Effector CD8-positive, alpha-beta T cell (primary cell): ENCODE results near the gene TPBG.

Experiments used
- DNase-seq: peaks from one replicate; lab custom pipeline; 2025; lab: John Stamatoyannopoulos, UW
- total RNA-seq, 4 experiments: gene quantifications; one replicate each; lab custom pipeline; 2026; lab: John Stamatoyannopoulos, UW

The TPBG gene, protein sequence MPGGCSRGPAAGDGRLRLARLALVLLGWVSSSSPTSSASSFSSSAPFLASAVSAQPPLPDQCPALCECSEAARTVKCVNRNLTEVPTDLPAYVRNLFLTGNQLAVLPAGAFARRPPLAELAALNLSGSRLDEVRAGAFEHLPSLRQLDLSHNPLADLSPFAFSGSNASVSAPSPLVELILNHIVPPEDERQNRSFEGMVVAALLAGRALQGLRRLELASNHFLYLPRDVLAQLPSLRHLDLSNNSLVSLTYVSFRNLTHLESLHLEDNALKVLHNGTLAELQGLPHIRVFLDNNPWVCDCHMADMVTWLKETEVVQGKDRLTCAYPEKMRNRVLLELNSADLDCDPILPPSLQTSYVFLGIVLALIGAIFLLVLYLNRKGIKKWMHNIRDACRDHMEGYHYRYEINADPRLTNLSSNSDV
- total RNA-seq = 0 to 1.6 (median 0.43) reads per million in 4 experiments

DNA sequence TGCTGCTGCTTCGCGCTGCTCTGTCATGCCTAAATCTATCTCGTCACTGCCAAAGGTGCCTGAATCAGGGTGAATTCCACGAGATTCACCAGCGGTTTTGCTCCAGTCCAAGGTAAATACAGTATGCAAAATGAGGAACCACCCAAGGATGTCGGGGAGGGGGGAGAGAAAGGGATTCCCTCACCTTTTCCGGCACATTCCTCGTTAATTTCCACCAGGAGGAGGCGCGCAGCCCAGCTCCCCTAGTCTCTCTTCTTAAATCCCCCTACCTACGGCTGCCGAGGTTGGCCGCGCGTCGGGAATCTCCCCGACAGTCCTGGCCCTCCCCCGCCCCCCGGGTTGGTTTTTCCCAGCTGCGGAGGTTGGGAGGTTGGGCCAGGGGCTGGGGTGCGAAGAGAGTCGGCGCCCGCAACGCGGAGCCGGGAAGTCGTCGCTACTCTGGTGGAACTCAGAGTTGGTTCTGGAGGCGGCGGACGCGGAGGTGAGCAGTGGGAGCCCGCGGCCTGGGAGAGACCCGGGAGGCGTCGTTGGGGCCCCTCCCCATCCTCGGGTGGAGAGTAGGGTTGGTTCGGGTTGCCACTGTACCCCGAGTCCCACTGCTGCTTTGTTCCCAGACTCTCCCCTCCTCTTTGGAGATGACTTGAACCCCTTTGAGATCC lies at the start of gene TPBG:
Gene TPBG, plus strand, starts transcription at position 390 of the 659 bp plus-strand sequence. CDS start 1,145 bp downstream, outside the sequence.
- no peak for DNase-seq

DNA sequence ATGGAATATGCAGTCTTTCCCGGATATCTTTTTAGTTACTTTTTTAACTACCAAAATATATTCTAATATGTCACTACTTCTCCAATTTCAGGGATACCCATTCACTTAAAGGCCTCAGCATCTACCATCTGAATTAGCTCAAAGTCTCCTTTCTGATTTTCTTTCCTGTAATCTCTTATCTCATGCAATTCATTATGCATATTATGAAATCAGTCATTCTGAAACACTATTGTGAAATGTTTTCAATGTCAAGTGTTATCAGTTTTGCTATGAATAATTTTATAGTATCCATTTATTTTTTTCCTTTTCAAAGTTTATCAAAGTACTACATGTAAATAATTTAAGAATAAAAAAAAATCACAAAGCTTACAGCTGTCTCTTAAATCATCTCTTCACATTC lies 41.2 kb upstream of the TPBG start:
- no peak for DNase-seq

DNA sequence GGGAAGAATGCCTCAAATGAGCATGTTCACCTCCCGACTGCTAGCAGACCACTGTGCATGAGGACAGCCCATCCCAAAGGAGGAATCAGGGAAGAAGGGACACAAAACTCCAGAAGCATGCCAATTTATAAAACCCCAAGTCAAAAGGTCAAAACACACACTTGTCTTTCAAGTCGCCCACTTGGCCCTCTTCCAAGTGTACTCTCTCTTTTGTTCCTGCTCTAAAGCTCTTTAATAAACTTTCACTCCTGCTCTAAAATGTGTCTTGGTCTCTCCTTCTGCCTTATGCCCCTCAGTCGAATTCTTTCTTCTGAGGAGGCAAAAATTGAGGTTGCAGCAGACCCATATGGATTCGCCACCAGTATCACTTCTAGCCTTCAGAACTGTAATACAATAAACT lies 33.9 kb upstream of the TPBG start:
- DNase-seq = no peak

DNA sequence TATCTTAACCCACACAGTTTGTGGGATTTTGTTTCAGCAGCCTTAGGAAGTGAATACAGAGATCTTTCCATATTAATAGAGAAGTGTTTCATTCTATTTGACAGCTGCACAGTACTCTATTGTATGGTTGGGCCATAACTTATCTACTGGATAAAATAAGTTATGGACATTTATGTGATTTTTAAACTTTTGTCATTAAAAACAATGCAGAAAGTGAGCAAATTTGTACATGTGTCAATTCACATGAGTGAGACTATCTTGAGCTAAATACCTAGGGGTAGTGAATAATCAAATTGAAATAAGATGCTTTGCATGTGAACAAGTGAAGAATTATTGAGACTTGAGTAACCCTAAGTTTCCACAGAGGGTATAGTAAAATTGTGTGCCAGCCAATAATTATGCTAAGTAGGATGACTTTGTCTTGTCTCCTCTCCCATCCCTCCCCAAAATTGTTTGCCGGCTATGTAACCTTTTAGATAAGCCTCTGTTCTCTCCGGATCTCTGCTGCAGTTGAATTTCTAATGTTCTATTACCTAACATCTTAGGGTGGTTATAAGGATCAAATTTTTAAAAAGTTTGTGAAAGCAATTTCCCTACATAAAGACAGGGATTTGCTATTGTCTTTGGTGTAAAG lies 33.3 kb upstream of the TPBG start:
- DNase-seq = no peak

DNA sequence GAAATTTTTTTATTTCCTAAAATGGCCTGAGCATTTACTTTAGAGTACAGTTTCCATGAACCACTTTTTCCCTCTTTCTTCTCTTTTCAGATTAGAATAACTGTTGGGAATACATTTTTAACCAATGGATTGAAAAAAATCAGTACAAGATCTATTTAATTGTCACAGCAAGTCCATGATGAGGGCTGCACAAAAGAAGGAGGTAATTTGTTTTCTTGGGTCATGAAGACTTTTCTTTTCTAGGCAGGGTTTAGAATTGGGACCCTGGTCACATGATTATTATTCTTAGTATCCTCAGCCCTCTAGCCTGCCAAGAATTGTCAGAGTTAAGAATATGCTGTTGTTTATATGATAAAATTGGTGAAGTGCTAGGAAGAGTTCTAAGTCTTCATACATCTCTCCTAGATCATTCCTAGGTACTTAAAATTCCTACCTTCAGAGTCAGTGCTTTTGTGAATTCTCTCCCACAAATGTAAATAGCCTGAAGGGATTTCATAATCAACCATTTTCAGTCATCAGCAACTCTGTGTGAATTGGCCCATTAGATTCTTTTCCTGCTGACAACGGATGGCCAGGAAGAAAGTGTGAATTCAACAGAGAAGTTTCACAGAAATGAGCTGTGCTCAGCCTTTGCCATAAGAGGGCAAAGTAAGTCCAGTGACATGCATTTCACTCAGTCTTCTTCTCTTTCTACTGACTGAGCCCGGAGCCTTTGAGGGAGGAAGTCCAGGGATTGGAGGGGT lies 32.4 kb upstream of the TPBG start:
- no peak for DNase-seq

DNA sequence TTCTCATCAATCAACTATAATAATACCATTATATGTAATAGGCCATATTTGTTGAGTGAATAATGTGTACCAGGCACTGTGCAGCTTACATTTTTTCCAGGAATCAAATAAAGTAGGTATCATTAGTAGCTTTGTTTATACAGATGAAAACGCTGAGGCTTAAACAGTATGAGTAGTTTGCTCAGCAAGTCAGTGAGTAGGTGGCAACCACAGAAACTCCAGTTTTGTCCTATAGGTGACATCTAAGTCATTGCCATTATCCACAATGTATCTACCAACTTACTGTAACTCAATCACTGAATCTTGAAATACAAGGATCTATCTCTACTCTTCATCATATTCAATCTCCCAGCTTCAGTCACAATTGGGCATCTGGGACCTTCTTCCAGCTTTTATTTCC lies 29.8 kb upstream of the TPBG start:
- no peak for DNase-seq

DNA sequence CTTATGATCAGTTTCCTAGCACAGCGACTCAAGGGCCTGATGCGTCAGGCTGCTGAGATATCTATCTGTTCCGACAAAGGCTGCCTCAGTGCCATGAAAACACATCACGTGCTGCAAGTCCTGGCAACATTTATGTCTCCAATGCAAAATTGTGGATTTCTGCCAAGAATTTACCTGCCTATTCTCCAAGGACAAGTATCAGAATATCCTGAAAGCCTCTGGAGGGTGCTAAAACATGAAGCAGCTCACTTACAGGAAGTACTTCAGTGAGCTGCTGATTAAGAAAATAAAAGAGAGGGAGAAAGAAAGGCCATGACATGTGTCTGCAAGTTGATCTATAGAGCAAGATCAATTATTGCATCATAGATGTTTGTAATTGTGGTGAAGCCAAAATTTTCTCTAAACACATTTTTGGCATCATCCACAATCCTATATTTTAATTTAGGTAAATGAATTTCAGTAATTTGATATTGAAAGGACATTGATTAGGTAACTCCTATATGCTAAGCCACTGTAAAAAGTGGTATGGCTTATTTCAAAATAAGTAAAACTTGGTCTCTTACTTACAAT lies 25.8 kb upstream of the TPBG start:
- no peak for DNase-seq

DNA sequence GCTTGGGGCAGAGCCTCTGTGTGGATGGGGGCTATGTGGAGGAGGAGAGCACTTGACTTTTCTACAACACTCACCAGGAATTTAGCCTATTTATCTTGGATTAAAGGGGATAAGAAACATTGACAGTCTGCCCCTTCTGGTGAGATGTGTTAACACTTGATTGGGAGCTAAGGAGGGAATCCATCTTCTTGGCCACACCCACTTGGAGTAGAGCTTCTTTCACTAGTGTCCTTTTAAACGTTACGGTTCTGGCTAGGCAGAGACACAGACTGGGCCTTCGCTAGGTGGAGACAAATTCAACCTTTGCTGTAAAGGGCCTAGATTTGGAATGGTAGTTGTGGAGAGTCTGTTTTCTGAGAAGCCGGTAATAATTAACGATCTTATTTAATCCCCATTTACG lies 15.5 kb upstream of the TPBG start:
- DNase-seq = no peak

DNA sequence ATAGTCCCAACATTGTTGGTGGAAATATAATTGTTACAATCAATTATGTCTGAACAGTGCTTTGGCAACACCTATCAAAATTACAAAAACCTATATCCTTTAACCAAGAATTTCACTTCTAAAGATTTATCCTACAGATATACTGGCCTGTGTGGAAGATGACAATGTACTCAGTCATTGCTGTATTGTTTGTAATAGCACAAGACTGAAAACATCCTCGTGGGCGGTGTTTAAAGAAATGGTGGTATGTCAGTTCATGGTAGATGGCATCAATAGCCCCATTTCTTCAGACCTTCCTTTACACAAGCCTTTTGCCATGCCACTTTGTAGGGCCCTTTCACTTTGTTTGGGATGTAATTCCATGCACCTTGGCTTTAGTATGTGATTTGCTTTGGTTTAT lies 9.8 kb upstream of the TPBG start:
- DNase-seq = no peak

DNA sequence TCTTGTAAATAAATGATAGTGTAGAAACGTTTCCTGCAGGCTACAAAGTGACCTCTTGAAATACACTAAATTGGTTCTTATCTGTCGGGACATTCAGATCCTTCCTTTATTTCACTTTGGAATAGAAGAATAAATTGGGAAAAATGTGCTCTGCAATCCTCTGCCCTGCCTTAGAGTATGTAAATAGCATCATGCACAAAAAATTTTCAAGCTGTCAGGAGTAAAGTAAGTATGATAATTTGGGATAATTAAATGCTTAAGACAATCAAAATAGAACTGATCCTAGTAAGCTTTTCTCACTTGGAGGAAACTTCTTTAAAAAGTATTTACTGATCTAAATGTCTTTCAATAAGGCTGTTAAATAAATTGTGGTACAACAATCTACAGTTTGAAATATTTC lies 3.1 kb upstream of the TPBG start:
- no peak for DNase-seq

DNA sequence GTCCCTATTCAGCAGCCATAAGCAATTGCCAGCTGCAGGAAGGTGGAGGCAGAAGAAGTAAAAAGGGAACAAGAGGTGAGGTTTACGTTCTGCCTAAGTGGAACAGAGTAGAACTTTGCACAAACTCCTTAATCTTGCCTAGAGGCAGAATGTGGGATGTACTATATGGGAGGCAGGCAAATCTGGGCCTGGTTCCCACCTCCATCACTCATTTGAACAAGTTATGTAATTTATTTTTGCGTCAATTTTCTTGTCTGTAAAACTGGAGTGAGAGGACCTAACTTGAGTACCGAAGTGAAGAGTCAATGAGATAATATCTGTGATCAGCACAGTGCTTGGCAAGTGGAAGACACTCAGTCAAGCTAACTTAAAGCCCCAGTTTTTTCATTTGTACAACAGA lies 2.0 kb upstream of the TPBG start:
- DNase-seq = no peak

DNA sequence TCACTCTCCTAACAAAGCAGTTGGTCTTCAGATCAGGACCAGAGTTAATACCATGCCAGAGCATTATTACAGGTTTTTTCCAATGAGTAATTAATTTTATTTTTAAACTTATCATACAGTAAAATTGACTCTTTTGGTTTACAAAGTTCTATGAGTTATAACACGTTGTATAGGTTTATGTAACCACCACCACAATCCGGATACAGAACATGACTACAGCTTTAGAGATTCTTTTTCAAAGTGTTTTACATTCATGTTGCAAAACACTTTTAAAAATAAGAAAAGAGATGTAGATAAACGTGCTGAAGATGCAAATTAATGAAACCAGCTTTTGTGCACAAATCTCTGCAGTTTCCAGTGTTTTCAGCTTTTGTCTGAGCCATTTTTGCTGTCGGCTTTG lies 1.5 kb upstream of the TPBG start:
- no peak for DNase-seq

DNA sequence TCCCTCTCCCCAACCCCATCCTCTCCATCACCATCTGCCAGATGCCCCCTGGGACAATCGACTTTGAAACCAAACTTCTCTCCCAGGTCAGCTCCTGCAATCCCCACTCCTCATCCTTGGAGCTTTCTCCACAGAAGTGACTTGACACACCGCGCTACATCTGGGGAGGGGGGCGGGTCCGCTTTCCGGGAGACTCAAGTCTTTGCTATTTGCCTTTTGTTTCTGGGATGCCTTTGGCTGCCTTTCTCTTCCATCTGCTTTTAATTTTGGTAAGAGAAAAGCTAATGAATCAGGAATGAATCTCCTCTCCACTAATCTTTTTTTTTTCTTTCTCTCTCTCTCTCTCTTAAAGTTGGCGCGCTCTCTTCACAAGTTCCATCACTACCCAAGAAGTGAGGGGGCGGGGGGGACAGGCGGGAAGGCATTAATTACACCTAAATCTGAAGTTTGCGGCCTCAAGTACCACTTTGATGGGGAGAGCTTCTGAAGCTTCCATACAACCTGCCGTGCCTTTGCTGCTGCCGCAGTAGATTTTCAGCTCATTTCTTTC lies 664 bp upstream of the TPBG start:
- DNase-seq = no peak

DNA sequence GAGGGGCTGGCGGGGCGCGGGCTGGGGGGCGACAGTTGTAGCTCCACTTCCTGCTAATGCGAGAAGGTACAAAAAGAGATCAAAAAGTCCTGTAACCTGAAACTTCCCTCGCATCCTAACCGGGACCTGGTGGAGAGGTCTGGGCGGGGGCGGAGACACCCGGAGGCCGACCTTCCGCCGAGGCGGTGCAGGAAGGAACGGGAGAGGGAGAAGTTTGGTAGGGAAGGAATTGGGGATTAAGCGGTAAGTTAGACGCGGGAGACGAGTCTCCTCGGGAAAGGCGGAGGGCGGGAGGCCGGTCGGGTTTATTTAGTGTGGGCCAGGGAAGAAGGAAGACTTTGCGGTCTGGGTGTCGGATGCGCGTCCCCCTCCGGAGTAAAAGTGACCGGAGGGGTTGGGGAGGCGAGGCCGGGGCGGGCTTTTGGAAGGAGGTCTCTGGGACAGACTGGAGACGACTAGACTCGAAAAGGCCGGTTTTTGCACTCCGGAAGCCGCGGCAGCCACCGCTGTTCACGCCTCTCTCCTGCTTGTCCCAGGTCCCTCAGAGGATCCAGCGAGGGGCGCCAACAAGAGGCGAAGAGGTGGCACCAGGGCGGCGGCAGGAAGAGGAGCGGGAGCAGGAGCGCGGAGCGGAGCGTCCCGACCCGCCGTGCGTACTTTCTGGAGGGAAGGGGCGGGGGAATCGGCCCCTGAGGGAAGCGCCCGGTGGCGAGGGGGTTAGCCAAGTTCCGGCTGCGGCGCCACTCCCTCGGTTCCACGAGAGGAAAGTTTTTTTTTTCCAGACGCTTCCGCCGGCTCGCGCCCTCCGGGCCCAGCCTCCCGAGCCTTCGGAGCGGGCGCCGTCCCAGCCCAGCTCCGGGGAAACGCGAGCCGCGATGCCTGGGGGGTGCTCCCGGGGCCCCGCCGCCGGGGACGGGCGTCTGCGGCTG lies 734 bp downstream of the TPBG start:
- DNase-seq = no peak

DNA sequence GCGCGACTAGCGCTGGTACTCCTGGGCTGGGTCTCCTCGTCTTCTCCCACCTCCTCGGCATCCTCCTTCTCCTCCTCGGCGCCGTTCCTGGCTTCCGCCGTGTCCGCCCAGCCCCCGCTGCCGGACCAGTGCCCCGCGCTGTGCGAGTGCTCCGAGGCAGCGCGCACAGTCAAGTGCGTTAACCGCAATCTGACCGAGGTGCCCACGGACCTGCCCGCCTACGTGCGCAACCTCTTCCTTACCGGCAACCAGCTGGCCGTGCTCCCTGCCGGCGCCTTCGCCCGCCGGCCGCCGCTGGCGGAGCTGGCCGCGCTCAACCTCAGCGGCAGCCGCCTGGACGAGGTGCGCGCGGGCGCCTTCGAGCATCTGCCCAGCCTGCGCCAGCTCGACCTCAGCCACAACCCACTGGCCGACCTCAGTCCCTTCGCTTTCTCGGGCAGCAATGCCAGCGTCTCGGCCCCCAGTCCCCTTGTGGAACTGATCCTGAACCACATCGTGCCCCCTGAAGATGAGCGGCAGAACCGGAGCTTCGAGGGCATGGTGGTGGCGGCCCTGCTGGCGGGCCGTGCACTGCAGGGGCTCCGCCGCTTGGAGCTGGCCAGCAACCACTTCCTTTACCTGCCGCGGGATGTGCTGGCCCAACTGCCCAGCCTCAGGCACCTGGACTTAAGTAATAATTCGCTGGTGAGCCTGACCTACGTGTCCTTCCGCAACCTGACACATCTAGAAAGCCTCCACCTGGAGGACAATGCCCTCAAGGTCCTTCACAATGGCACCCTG lies 1.6 kb downstream of the TPBG start:
- no peak for DNase-seq

DNA sequence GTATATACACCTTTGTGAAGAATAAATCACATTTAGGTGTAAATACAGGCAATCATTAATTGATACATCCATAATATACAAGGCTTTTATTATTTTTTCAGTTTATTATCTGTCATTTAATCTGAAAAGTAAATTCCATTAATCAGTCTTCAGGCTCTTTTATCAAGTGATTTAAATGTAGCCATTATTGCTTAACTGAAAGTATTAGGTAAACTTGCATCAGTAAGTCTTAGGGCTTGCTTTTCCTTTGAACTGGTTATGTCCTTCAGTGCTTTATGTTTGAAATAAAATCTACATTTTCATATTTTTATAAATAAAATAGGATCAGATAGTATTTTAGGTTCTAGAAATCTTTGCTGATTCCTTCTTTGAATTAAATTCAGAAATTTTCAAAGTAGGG lies 4.1 kb downstream of the TPBG start:
- no peak for DNase-seq

DNA sequence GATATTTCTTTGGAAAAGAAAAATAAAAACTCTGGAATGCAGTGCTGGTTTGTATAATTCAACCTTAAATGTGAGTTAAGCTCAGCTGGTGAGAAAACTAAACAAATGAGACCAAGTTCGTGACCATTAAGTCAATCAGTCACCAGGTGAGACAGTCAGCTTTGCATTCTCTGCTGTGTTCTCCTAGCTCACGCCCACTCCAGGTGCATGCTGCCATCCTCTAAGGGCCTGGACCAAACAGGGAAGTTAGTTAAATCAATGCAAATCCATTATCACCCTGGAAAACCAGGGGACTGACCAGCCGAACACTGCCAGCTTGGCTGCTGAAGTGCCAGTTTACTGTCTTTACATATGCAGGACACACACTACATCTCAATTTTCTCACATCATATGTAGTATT lies 7.2 kb downstream of the TPBG start:
- no peak for DNase-seq

DNA sequence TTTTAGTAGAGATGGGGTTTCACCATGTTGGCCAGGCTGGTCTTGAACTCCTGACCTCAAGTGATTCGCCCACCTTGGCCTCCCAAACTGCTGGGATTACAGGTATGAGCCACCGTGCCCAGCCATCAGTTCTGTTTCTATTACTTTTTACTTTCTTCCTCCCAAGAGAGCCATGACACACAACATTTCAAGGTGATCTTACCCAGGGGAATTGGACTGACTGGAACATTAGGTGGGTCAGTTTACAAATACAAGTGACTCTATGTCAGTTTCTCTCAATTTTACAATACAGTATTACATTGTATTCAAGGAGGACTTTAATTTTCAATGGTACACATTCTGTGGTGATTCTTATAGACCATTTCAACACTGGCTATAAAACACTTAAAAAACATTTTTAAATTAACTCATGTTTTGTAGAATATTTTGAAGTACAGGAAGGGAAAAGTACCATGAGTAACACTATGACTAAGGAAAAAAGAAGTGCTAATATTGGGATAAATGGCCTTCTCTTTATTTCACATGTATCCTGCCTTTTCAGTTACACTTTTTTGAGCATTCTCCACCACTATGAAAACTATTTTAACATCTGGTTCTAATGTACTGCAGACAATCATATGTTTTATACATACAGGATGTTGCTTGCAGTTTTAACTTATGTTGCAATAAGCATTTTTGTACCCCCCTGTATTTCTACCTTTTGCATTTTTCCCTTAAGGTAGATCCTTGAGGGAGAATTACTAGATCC lies 8.4 kb downstream of the TPBG start:
- DNase-seq = no peak

DNA sequence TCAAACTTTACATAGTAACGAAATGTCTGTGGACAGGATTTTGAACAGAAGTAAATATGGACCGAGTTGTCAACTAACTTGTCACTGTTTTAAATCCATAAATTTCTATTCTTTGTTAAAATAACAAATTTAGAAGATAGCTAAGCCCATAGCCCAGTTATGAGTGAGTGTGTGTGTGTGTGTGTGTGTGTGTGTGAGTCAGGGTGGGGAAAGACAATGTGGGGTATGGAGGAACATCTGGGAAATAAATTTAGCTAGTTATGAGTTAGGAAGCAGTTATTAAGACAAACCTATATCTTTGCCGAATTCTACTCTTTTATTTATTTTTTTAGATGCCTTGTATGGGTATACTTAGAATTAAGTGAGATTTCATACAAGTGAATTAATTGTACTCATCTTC lies 9.0 kb downstream of the TPBG start:
- no peak for DNase-seq
